DMS 273 treated with DMSO at 0.1 percent for 48 hours (cell line): Measurements from ENCODE around the gene SLC9A7.

Experiments
- DNase-seq: peaks from one replicate; lab custom pipeline; 2025; lab: John Stamatoyannopoulos, UW

The SLC9A7 gene

GRCh38 chrX:46647251-46647650 is 111.7 kb downstream of the SLC9A7 start:
- DNase-seq = no peak

GRCh38 chrX:46645614-46646013 is 113.3 kb downstream of the SLC9A7 start:
- DNase-seq = no peak

GRCh38 chrX:46643636-46644035 is 115.3 kb downstream of the SLC9A7 start:
- DNase-seq = no peak

- no peak for DNase-seq
Measured at GRCh38 chrX:46642145-46642544, 116.8 kb downstream of the SLC9A7 start.

GRCh38 chrX:46637938-46638337 is 121.0 kb downstream of the SLC9A7 start:
- no peak for DNase-seq

GRCh38 chrX:46636223-46636622 is 122.7 kb downstream of the SLC9A7 start:
- DNase-seq = no peak

GRCh38 chrX:46635186-46635585 is 123.7 kb downstream of the SLC9A7 start:
- no peak for DNase-seq

GRCh38 chrX:46634577-46634976 is 124.3 kb downstream of the SLC9A7 start:
- no peak for DNase-seq

GRCh38 chrX:46630141-46630540 is 128.8 kb downstream of the SLC9A7 start:
- DNase-seq = no peak

GRCh38 chrX:46628460-46629371 is 130.2 kb downstream of the SLC9A7 start:
- no peak for DNase-seq

- DNase-seq = no peak
Measured at GRCh38 chrX:46627711-46628419, 131.1 kb downstream of the SLC9A7 start.

- DNase-seq = no peak
Measured at GRCh38 chrX:46627062-46627461, 131.9 kb downstream of the SLC9A7 start.

GRCh38 chrX:46626566-46626965 is 132.4 kb downstream of the SLC9A7 start:
- no peak for DNase-seq

- no peak for DNase-seq
Measured at GRCh38 chrX:46624090-46624786, 134.7 kb downstream of the SLC9A7 start.

GRCh38 chrX:46621572-46621971 is 137.3 kb downstream of the SLC9A7 start:
- no peak for DNase-seq

- DNase-seq = no peak
Measured at GRCh38 chrX:46620505-46620904, 138.4 kb downstream of the SLC9A7 start.

- no peak for DNase-seq
Measured at GRCh38 chrX:46618947-46619346, 140.0 kb downstream of the SLC9A7 start.

GRCh38 chrX:46617906-46618305 is 141.0 kb downstream of the SLC9A7 start:
- DNase-seq = no peak

GRCh38 chrX:46611658-46612362 is 147.1 kb downstream of the SLC9A7 start:
- no peak for DNase-seq

- no peak for DNase-seq
Measured at GRCh38 chrX:46610070-46610658, 148.8 kb downstream of the SLC9A7 start.

- DNase-seq = no peak
Measured at GRCh38 chrX:46607916-46608315, 151.0 kb downstream of the SLC9A7 start.
